HG03064 (cell line): ENCODE data around the gene DELE1.
"Not testable (repeated sequence)": the region's sequence is repeated elsewhere in the genome, so short reads cannot be mapped to it uniquely, and the experiment has no call there.

Experiments used
- ATAC-seq: cut with Tn5 transposase; IDR thresholded peaks from one replicate; pipeline ENCODE4 v1.9.1; 2021; ENCODE audit warnings: low read depth; ENCODE audit not compliant: unreplicated experiment

Gene DELE1

DNA sequence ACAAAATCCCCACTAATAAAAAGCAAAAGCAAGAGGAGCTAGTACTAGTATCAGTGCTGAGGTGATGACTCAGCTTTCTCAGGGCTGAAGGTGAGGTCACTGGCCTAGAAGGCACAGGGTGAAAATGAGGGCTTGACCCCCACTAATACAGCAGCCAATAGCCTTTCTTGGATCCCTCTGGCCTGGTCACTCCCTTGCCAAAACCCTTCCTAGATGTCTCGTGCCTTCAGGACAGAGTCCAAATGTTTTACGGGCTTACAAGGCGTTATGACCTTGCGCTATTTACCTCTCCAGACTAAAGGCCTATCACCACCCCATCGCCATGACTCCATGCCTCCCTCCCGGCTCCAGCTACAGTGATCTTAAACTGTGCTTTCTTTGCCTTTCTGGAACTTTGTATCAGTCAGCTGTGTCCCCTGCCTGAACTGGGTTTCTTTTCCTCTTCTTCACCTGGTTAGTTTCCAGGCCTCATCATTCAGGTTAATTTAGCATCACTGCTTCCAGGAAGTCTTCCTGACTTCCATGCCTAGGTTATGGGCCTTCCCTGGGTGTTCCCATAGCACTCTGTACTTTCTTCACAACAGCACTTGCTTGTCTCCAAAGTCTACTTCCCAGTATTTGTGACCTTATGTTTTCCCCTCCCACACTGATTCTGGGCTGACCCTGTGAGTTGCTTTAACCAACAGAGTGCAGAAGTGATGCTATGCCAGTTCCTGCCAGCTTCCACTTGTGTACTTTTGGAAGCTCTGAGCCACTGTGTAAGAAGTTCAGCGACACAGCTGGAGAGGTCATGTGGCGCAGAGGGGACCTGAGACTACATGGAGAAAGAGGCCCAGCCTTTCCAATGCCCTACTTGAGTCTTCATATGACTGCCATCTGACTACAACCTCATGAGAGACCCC, 4.2 kb upstream of the DELE1 start:
- no peak for ATAC-seq

- no peak for ATAC-seq
These were observed 2.9 kb upstream of the DELE1 start for GRCh38 chr5:141920771-141921170.

- ATAC-seq: not testable (repeated sequence)
These were observed 734 bp upstream of the DELE1 start for GRCh38 chr5:141922827-141923447.

- ATAC-seq: no peak
These were observed 2.8 kb downstream of the DELE1 start for GRCh38 chr5:141926434-141926833.

DNA sequence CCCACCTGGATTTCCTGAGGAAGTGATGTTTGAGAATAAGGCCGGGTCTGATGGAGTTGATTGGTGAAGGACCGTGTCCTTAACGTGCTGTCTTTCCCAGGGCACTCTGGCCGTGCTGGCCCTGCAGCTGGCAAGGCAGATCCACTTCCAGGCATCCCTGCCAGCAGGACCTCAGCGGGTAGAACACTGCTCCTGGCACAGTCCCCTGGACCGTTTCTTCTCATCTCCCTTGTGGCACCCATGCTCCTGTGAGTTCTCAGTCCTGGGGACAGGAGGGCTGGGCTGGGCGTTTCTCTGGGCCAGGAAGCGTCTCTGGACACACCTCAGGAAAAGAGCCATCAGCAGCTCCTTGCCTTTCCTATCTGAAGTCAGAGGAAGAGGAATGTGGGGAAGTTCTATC, 4.4 kb downstream of the DELE1 start:
- no peak for ATAC-seq

DNA sequence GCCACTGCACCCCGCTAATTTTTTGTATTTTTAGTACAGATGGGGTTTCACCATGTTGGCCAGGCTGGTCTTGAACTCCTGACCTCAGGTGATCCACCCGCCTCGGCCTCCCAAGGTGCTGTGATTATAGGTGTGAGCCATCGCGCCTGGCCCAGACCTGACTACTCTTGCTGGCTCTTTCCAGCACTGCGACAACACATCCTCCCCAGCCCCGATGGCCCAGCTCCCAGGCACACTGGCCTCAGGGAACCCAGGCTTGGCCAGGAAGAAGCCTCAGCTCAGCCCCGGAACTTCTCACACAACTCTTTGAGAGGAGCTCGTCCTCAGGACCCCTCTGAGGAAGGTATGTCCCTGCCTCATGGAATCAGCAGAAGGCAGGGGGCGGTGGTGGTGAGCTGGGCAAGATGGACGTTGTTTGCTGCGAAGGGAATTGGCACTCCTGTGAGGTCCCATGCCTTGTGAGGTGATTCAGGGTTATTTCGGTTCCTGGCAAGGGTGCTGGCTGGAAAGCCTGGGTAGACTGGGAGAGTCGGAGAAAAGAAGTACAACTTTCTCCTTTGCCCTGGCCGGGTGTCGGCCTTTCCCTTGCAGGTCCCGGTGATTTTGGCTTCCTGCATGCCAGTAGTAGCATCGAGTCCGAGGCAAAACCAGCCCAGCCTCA, 5.9 kb downstream of the DELE1 start:
- no peak for ATAC-seq

- no peak for ATAC-seq
These were observed 8.0 kb downstream of the DELE1 start for GRCh38 chr5:141931694-141932093.

GRCh38 chr5:141933151-141933550, 9.5 kb downstream of the DELE1 start:
- ATAC-seq: no peak

GRCh38 chr5:141934099-141934844, 10.6 kb downstream of the DELE1 start:
- ATAC-seq: no peak

GRCh38 chr5:141935538-141935937, 11.9 kb downstream of the DELE1 start:
- ATAC-seq: no peak

GRCh38 chr5:141940695-141941271, 17.1 kb downstream of the DELE1 start:
- ATAC-seq: no peak

- no peak for ATAC-seq
These were observed 17.6 kb downstream of the DELE1 start for GRCh38 chr5:141941307-141941706.

DNA sequence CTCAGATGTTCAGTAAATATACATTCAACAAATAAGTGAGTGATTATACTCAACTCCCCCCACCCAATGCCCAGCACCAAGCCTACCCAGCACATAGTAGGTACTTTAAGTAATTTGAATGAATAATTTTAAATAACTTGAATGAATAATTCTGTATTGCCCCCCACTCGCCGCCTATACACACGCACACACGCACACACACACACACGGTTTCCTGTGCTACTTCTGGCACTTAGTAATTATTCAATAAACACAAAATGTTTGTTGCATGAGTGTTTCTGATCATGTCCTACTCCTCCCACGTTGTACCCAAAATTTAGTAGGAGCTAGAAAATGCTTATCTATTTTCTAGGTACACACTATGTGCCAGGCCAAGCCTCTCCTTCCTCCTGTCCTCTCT, 18.1 kb downstream of the DELE1 start:
- ATAC-seq: no peak

DNA sequence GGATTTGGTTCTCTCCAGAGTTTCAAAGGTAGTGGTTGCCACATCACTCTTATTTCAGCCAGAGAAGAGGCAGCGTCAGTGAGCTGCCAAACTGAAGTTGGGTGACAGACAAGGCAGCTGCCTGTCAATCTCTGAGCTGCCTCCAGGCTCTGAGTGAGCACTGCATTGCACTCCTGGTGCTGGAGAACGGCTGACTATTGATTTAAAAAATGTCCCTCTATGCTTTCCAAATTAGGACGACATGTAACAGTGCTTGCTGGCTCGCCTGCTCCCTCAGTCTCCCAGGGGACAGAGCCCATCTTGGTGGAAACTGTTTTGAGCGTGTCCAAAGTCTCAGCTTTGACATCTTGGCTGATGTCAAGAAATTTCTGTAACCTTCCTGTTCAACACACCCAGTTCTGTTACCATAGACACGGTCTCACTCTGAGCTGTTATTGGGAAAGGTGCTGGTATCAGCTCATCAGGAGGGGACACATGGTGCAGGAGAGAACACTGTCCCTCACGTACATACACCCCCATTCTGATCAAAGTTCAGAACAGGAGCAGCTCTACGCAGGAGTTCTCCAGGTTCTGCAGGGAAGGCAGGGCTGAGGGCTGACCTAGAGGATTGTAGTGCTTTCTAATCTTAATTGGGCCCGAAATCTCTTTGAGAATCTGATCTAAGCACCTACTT, 18.6 kb downstream of the DELE1 start:
- no peak for ATAC-seq

GRCh38 chr5:141944076-141944475, 20.4 kb downstream of the DELE1 start:
- ATAC-seq: no peak

- no peak for ATAC-seq
These were observed 21.9 kb downstream of the DELE1 start for GRCh38 chr5:141945511-141946051.

DNA sequence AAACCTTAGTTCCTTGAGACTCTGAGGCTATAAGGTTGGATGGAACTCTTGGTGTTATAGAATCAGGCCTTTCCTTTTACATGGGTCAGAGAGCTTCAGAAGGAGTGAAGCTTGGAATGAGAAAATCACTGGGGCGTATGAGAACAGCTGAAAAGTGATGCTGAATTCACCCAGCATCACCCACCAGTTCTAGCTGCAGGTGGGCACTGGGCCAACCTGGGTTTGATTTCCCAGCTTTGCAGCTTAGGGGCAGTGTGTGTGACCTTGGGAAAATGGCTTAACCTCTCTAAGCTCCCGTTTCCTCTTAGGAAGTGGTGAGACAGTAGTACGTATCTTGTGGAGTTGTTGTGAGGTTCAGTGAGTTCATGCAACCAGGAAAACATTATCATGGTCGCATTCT, 23.6 kb downstream of the DELE1 start:
- ATAC-seq: no peak

- ATAC-seq: no peak
These were observed 25.1 kb downstream of the DELE1 start for GRCh38 chr5:141948812-141949211.

GRCh38 chr5:141949511-141949910, 25.8 kb downstream of the DELE1 start:
- no peak for ATAC-seq
